SKM-1 (cell line): ENCODE results near the gene TYK2.
A peak's percentile ranks its signal among the peaks of the same experiment; 100 is the strongest.
"Not testable (repeated sequence)": the region's sequence is repeated elsewhere in the genome, so short reads cannot be mapped to it uniquely, and the experiment has no call there.

Experiments
- DNase-seq: peaks from one replicate; lab custom pipeline; 2025; ENCODE audit not compliant: unreplicated experiment; lab: John Stamatoyannopoulos, UW

The TYK2 gene

GRCh38 chr19:10336725-10337124 is 43.6 kb downstream of the TYK2 start:
- DNase-seq, result not testable (repeated sequence)

GRCh38 chr19:10335352-10335985 is 44.9 kb downstream of the TYK2 start:
- no peak for DNase-seq

DNA sequence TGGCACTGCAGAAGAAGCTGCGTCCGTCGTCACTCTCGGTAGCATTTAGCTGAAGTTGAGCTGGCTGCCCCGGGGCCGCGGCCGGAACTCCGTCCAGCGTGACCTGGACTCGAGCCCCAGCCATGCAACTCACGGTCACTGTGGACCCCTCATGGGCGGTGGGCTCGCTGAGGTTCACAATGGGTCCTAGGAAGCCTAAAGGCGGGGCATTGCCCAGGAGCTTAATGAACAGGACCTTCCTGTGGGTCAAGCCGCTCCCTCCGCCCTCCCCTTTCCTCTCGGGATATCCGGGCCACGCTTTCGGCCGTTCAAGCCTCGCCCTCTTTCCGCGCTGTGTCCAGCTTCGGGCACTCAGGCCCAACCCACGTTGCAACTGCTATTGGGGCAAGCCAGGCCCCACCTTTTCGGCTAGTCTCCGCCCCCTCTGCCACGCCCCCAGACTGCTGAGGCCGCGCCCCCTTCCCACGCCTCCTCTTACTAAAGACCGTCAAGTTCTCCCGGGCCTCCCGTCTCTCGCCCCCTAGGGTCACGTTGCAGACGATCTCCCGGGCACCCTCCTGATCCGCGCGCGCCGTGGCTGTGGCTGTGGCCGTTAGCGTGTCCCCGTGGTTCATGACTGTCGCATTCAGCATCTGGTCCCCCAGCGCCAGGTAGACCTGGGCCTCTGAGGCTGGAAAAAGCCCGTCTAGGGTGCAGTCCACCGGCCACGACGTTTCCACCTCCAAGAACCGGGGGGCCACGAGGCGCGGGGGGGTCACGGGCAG is 45.6 kb downstream of the TYK2 start:
- DNase-seq, result no peak

DNA sequence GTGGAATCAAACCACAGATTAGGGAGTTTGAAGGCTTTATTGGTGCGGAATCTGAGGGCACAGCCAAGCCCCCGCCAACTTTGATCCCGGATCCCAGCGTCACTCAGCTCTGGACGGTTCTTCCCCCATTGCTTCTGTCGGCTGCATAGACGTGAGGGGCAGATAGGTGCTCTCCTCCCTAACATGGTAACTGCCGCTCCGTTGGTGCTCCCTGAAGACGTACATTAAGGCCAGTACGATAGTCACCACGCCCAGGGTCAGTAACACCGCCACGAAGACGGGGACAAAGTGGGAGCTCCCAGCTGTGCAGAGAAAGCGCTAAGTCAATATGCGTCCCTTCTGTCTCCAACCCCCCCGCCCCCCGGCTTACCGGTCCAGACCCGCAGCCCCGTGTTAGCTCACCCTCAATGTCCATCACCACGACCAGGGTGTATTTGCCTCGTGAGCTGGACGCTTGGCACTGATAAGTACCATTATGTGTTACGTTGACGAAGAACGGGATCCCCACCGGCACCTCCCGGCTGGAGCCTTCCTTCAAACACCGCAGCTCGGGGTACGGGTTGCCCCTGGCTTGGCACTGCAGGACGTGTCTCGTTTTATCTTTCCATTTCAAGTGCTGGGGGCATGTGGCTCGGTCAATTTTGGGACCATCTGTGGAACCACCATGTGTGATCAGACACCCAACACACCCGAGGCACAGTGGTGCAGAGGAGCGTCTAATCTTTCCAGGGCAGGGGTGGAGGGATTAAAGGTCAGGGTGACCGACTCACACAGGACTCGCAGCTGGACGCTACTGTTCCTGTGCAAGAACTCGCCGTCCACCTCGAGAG is 46.4 kb downstream of the TYK2 start:
- DNase-seq, result no peak

DNA sequence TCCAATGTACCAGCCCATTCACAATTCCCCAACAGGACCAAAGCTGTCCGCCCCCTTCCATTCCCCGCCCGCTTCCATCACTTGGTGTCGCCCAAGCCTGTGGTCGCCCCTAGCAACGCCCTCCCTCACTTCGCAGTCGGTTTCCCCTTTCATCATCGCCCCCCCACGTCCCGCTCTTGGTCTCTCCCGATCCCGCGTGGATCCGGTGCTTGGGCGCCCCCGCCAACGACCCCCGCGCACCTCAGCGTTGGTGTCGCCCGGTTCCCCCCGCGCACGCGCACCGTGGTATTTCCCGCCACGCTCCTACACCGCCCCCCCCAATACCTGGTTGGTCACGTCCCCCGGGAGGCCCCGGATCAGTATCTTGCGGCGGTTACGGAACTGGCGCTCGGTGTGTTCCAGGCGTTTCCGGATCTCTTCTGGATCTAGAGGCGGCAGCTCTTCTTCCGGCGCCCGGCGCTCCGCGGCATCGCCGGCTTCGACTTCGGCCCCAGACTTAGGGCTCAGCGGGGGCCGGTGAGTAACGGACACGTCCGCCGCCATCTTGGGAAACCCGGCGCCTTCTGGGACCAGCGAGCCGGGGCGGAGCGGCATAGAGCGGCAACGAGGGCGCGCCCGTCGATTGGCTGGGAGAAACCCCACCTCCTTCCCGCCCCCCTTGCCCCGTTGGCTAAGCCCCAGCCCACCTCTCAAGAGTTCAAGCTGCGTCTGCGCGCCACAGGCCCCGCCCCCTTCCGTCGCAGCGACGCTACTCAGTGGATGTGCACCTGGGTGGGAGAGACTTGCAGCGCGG is 47.2 kb downstream of the TYK2 start, which contains the start of gene RAVER1:
TSS of gene RAVER1 (minus strand) at position 565 of the 793 bp plus-strand sequence. CDS start at position 543, 22 bp downstream.
- peak; percentile 89 for DNase-seq

DNA sequence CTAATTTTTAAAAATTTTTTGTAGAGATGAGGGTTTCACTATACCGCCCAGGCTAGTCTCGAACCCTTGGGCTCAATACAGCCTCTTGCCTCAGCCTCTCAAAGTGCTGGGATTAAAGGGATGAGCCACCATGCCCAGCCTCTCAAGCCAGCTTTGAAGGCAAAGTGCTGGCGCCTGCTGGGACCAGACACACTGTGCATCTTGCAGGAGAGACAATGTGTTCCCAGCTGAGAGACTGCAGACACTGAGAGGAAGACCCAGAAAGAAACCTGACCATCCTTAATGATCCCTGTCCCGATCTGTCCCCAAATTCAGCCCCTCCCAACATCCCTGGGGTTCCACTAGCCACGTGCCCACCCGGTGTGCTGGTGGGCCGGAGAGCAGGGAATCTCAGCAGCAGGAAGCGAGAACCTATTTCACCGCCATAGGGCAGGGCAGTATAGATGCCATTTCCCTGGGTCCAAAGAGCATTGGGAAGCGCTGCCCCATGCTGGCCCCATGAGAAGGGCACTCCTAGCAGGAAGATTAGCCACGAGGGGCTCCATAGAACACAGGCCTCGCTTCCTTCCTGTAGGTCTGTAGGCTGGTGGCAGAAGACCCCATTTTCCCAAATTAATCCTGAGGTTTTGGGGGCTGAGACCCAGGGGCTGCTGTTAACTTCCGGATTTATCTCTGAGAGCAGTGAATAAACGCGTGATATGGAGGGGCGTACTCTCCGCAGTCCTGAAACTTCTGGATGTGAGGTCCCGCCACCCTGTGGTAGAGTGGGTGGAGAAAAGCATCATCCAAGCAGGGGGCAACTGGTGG is 48.0 kb downstream of the TYK2 start:
- no peak for DNase-seq

DNA sequence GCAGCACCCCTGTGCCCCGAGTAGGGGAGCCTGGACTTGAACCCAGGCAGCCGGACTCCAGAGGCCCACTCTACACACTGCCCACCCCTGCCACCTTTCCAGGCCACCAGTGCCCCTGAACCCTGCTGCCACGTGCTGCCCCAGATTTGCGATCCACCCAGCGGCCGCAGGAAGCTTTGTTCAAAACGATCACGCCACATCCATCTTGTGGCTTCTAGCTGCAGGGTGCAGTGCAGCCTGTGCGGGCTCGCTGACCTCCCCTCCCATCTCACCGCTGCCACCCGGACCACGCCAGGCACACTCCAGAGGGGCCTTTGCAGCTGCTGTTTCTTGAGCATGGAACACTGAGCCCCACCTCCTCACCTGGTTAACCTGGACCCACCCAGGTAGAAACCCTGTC is 50.8 kb downstream of the TYK2 start:
- no peak for DNase-seq

DNA sequence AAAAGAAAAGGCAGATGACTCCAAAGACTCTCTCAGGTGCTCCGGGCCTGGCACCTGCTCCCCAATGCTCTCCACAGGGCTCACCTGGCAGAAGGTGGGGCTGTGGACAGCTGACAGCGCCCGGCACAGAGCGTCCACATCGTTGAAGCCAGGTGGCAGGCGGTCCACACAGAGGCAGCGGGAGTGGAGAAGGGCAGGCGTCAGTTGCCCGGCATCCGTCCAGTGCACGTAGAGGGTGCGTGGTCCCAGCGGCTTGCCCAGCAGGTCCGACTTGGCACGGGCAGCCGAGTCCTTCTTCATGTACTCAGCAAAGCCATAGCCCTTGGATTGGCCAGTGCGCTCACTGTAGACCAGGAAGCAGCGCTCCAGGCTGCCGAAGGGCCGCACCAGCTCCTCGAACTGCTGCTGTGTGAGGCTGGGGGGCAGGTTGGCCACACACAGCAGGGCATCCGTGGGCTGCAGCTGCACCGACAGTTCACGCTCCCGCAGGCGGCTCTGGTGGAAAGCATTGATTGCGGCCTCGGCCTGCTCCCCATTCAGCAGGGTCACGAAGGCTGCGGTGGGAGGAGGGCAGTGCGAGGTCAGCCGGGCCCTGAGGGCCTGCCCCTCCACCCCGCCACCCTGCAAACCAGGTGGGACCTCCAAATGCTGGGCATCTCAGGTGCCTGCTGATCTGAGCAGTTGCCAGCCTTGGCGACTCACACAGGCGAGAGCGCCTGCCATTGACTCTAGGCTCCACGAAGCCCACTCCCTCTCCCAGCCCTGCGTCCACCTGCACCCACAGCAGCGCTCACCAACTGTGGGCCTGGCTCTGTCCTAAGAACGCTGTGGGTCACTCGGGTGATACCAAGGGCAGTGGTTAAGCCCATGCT is 51.6 kb downstream of the TYK2 start:
- no peak for DNase-seq

DNA sequence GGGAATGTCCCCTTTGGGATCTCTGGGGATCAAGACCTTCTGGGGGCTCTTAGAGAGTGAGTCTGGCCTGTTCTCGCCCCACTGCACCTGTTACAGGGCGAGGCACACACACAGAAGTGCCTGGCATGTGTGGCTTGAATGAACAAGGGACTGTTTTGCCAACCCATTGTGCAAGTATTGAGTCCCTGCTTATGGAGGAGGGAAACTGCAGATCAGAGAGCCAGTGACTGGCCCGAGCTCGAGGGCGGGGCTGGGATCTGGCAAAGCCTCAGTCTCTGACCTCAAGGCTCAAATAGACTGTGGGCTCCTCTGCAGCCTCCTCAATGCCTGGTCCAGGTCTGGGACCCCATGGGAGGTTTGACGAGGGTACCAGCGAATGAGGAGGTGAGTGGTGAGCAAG is 52.6 kb downstream of the TYK2 start:
- DNase-seq, result no peak

- DNase-seq, result no peak
These were observed 54.6 kb downstream of the TYK2 start for GRCh38 chr19:10325732-10326131.

DNA sequence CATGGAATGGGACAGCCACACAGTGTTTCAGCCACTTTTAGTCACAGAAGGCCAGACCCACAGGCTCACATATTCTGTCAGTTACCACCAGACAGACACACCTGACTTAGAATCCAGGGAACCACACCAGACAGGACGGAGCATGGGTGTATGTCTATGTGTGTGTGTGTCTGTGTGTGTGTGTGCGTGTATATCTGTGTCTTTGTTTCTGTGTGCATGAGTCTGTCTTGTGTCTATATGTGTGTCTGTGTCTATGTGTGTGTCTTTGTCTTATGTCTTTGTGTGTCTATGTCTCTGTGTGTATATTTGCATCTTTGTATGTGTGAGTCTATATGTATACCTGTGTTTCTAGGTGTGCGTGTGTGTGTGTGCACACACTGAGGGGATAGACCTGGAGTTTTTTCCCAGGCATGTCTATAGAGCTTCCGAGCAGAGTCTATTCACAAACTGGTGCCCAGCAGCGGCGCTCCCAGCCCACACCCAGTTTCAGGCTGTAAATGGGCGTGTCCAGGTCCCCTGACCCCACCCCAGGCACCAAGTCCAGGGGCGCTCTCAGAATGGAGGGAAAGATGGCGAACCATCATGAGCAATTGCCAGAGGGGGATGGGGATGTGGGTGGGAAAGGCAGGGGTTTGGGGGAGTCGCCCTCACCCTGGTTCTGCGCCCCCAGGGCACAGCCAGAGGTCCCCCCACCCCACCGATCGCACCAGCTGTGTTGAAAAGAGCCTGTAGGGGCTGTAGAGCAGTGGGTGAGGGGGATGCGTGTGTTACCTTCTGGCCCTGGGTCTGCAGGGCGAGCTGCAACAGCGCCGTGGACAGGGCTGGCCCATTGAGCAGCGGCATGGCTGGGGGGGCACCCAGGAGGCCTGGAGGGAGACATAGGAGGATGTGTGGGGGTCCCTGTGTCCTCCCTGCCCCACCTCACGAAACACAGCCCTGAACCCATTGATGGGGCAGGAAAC is 58.2 kb downstream of the TYK2 start:
- DNase-seq, result no peak

- DNase-seq, result no peak
These were observed 59.0 kb downstream of the TYK2 start for GRCh38 chr19:10321417-10321797.

GRCh38 chr19:10320602-10321416 is 59.6 kb downstream of the TYK2 start:
- DNase-seq, result no peak

DNA sequence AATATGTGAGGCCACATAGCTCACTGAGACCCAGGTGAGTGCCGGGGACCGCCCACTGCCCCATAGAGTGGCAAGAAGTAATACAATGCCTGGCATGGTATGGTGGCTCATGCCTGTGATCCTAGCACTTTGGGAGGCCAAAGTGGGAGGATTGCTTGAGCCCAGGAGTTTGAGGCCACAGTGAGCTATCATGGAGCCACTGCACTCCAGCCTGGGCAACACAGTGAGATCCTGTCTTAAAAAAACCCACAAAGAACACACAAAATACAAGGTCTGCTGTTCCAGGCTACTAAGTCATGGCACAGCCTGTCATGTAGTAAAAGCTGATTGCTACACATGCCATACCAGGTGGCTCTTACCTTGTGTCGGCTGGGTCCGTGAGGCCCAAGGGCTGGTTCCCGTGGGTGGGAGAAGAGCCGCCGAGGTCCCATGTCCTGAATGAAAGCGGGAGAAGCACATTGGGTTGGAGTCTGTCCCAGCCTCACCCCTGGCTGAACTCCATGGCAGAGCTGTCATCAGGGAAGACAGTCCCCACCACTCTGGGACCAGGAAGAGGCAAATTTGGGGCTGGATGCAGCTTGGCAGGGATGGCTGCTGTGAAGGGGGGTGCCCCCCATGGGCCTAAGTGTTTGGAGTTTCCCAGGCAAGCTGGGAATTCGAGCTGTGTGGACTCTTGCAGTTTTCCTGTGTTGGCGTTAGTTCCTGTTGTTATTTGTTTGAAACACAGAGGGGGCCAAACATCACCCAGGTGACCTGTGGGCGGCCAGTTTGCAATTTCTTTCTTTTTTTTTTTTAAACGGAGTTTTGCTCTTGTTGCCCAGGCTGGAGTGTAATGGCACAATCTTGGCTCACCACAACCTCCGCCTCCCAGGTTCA is 61.3 kb downstream of the TYK2 start:
- DNase-seq, result no peak

- no peak for DNase-seq
These were observed 62.4 kb downstream of the TYK2 start for GRCh38 chr19:10317857-10318462.
